Measurements from ENCODE around the gene GALM. TPM values are rescaled to one million over a fixed set of nuclear protein-coding genes. Genes with fewer than 3 reads are reported as not detected.

Gene GALM
- polyA plus RNA-seq, 2 of the 4 experiments (the other 2 are of a cell fraction) = 33.4 to 34.2 TPM

GRCh38 chr2:38685116-38685735, 19.3 kb downstream of the GALM start:
- TF ChIP-seq EP300 (IDR thresholded peaks at IDR 0.05) = peak; percentile 58 to 78; a peak in 2 of 5 replicates
- no peak for TF ChIP-seq ELK1 (IDR thresholded peaks at IDR 0.05; ENCODE audit: low read depth, low read length)
- TF ChIP-seq RAD21 (conservative IDR thresholded peaks at IDR 0.05 in 1 of 2, IDR thresholded peaks at IDR 0.05 in 1 of 2) = peak in 1 of 2 experiments; percentile 53; a peak in 3 of 5 replicates
- no peak for TF ChIP-seq HEYL (CRISPR knock-in tag; IDR thresholded peaks at IDR 0.05)
- TF ChIP-seq NFE2L2 (conservative IDR thresholded peaks at IDR 0.05; ENCODE audit: low read length) = peak; percentile 39; the same call in 1 of the 2 replicates
- TF ChIP-seq JUN (IDR thresholded peaks at IDR 0.05) = peak; percentile 93
- no peak for TF ChIP-seq ZC3H11A (IDR thresholded peaks at IDR 0.05)
- TF ChIP-seq HOXB5 (CRISPR knock-in tag; IDR thresholded peaks at IDR 0.05) = no peak
- TF ChIP-seq GATA3 (IDR thresholded peaks at IDR 0.05; ENCODE audit: borderline replicate concordance) = peak; percentile 77; the same call in 1 of the 2 replicates
- peak; percentile 46 for TF ChIP-seq SMC3 (IDR thresholded peaks at IDR 0.05)
- TF ChIP-seq JUNB (IDR thresholded peaks at IDR 0.05) = peak; percentile 72
- TF ChIP-seq MAFK (IDR thresholded peaks at IDR 0.05; ENCODE audit: partially characterized antibody) = peak; percentile 78
- no peak for TF ChIP-seq FOSL2 (IDR thresholded peaks at IDR 0.05)
- TF ChIP-seq FOSL2 (CRISPR knock-in tag; IDR thresholded peaks at IDR 0.05) = peak; percentile 66
- TF ChIP-seq, protein P1, sequence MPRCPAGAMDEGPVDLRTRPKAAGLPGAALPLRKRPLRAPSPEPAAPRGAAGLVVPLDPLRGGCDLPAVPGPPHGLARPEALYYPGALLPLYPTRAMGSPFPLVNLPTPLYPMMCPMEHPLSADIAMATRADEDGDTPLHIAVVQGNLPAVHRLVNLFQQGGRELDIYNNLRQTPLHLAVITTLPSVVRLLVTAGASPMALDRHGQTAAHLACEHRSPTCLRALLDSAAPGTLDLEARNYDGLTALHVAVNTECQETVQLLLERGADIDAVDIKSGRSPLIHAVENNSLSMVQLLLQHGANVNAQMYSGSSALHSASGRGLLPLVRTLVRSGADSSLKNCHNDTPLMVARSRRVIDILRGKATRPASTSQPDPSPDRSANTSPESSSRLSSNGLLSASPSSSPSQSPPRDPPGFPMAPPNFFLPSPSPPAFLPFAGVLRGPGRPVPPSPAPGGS (IDR thresholded peaks at IDR 0.05) = peak; percentile 55
- peak; percentile 97 to 99 for TF ChIP-seq CEBPB (IDR thresholded peaks at IDR 0.05)
- TF ChIP-seq CBX2 (IDR thresholded peaks at IDR 0.05; ENCODE audit: borderline replicate concordance, low read depth) = no peak
- no peak for TF ChIP-seq HDAC2 (IDR thresholded peaks at IDR 0.05)
- TF ChIP-seq, protein P2, sequence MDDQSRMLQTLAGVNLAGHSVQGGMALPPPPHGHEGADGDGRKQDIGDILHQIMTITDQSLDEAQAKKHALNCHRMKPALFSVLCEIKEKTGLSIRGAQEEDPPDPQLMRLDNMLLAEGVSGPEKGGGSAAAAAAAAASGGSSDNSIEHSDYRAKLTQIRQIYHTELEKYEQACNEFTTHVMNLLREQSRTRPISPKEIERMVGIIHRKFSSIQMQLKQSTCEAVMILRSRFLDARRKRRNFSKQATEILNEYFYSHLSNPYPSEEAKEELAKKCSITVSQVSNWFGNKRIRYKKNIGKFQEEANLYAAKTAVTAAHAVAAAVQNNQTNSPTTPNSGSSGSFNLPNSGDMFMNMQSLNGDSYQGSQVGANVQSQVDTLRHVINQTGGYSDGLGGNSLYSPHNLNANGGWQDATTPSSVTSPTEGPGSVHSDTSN (IDR thresholded peaks at IDR 0.05) = peak; percentile 22; the same call in 1 of the 2 replicates
- TF ChIP-seq, protein P3, sequence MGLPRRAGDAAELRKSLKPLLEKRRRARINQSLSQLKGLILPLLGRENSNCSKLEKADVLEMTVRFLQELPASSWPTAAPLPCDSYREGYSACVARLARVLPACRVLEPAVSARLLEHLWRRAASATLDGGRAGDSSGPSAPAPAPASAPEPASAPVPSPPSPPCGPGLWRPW (IDR thresholded peaks at IDR 0.05) = peak; percentile 42; the same call in 1 of the 2 replicates
- TF ChIP-seq CHD4 (IDR thresholded peaks at IDR 0.05; ENCODE audit: borderline replicate concordance) = 0 out of 2 replicates have a peak, but pooled peaks have one; percentile 24
- TF ChIP-seq CHD2 (IDR thresholded peaks at IDR 0.05; ENCODE audit: low read length, partially characterized antibody) = peak; percentile 6
- peak; percentile 59 for TF ChIP-seq RFX5 (IDR thresholded peaks at IDR 0.05)
- Histone ChIP-seq H3K9me3 (no peaks in the 10 kb centered on the region), H3K4me3 (no peak overlapping the region), H3K27ac (peak overlapping the region; percentile 82 to 90), H3K4me1 (peaks cover 46% of the 10 kb centered on the region), H3K4me2 (peak overlapping the region; percentile 66)
- ChIA-PET POLR2A (interaction anchor here (1.8 kb wide), 1 partner anchor 66 kb away, joined by 4 read pairs; no protein-coding TSS in a partner anchor), CTCF (interaction anchor here (1.0 to 4.1 kb wide), 6 partner anchors 13 to 369 kb away, joined by 3 to 18 read pairs (median 6); partner anchors contain the start of gene HNRNPLL)
- peak; percentile 90 to 95 for ATAC-seq
- DNase-seq (ENCODE audit: low read depth in 1 of 2, low spot score in 1 of 2) = peak; percentile 89 to 95
- WGBS (ENCODE audit: missing lambda C conversion rate) = 43% methylated on average over 3 of the region's 3 CpGs
- peak; percentile 88 for FAIRE-seq
